GM19023 (cell line): Measurements from ENCODE around the gene PERCC1.

ENCODE experiments used
- ATAC-seq: cut with Tn5 transposase; IDR thresholded peaks from one replicate; pipeline ENCODE4 v1.9.1; 2021; ENCODE audit warnings: mild to moderate bottlenecking, moderate library complexity; ENCODE audit not compliant: unreplicated experiment

The PERCC1 gene

GRCh38 chr16:1430759-1431496 lies at the start of gene PERCC1:
TSS of gene PERCC1 (plus strand) at chr16:1431078. CDS start at chr16:1432594, 1,516 bp downstream.
- ATAC-seq: no peak

- no peak for ATAC-seq
Observed at GRCh38 chr16:1381612-1382406, 49.1 kb upstream of the PERCC1 start.

- ATAC-seq: no peak
Observed at GRCh38 chr16:1383556-1383955, 47.3 kb upstream of the PERCC1 start.

GRCh38 chr16:1385232-1385631 lies 45.6 kb upstream of the PERCC1 start:
- no peak for ATAC-seq

DNA sequence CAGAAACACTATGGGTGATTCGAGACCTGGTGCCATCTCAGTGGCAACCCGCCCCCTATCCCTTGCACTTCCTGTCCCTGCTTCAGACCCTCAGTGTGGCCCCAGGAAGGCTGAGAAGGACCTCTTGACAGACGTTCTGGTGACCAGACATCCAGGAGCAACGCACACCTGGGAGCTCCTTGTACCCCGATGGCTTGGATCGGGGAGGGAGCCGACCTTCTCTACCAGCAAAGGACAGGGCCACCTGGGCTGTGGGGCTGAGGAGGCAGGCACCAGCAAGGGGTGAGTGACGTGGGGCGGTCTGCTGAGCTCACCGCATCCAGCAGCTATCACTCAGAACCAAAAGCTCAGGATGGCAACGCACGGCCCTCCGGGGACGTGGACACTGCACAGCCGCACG lies 43.5 kb upstream of the PERCC1 start:
- no peak for ATAC-seq

- no peak for ATAC-seq
Observed at GRCh38 chr16:1389762-1390161, 41.1 kb upstream of the PERCC1 start.

- no peak for ATAC-seq
Observed at GRCh38 chr16:1390239-1390779, 40.6 kb upstream of the PERCC1 start.

GRCh38 chr16:1392826-1393225 lies 38.1 kb upstream of the PERCC1 start:
- ATAC-seq: no peak

- ATAC-seq: no peak
Observed at GRCh38 chr16:1393613-1394176, 37.2 kb upstream of the PERCC1 start.

- ATAC-seq: no peak
Observed at GRCh38 chr16:1394367-1394951, 36.4 kb upstream of the PERCC1 start.

GRCh38 chr16:1395444-1396031 lies 35.3 kb upstream of the PERCC1 start:
- ATAC-seq: no peak

DNA sequence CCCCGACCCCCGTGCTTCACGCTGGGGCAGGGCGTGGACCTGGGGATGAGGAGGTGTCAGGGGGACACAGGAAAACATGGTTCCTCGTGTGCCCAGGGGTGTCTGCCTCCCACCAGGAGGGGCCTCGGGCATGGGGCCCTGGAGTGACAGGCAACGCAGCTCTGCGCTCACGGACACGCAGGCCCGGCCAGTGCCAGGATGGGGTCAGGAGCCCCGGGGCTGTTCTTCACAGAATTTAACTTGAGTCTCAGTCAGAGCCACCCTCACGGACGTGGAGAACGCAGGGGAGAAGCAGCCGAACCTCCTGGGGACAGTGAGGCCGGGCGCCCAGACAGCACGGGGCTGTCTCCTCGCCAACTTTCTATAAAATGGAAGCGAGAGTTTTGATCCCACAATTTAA lies 33.1 kb upstream of the PERCC1 start:
- no peak for ATAC-seq

GRCh38 chr16:1398351-1398750 lies 32.5 kb upstream of the PERCC1 start:
- no peak for ATAC-seq

- ATAC-seq: no peak
Observed at GRCh38 chr16:1398826-1399581, 31.9 kb upstream of the PERCC1 start.

DNA sequence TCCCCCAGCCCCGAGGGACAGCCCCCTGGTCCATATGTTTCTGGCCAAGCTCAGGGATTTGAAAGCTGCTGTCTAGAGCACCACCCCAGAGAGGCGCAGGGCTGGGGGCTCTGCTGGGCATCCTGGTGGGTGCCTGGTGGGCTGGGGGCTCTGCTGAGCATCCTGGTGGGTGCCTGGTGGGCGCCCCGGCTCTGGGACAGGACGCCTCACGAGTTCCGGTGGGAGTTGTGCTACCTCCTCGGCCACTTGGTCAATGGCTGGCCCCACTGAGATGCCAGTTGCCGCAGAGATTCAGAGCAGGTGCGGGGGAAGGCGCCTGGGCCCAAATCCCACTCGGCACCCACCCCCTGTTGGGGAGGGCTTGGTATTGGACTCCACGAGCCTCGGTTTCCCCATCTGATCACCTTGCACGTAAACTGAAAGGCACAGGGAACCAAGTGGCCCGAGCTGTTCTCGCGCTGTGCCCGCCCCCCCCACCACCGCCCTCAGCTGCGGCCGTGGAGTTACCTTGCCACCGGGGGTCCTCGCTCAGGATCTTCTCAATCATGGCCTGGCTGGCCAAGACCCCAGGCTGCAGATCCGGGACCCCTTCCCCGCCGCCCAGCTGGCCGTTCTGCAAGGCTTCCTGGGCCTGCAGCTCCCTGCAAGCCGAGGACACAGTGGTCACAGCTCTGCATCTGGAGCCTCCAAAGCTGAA lies 29.7 kb upstream of the PERCC1 start:
- no peak for ATAC-seq

DNA sequence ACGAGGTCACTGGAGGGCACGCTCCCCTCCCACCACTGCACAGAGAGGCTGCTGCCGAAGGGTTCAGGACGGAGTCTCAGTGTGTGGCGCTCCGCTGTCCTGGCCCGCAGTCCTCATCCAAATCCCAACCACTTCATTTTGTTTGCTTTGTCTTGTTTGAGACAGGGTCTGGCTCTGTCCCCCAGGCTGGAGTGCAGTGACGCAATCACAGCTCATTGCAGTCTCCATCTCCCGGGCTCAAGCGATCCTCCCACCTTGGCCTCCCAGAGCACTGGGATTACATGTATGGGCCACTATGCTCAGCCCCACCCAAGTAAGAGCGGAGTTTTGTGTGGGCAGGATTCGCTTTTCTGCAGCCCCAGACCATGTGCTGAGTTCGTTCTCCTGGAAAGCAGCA lies 29.1 kb upstream of the PERCC1 start:
- no peak for ATAC-seq

DNA sequence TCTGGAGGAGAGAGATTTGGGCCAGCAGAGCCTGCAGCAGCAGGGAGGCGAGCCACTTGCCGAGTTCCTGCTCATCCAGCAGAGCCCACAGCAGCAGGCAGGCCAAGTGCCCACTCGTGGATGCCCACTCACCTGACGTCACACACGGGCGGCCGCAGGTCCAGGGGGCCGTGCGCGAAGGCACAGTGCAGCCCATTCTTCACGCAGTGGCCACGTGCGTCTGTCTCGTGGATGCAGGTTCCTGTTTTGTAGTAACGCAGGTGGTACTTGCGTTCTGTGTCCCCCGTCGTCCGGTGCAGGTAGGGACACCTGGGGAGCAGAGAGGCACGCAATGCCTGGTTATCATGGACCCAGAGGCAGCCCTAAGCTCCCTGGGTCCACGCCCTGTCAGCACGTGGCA lies 27.8 kb upstream of the PERCC1 start:
- ATAC-seq: no peak

DNA sequence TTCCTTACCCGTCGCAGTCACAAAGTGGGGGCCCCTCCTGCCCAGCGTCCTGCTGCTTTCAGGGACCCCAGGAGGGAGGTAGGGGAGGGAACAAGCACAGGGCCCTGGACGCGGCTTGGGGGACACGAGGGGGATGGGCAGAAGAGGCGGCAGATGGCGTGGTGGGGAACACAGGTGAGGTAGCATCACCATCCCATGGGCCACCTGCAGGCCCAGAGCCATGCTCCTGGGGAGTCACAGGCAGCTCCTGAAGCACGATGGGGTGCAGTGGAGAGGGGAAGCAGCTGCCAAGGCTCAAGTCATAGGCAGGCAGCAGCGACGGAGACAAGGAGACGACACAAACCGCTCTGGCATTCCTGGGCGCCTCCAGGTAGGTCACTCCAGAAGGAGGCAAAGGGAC lies 27.1 kb upstream of the PERCC1 start:
- ATAC-seq: no peak

DNA sequence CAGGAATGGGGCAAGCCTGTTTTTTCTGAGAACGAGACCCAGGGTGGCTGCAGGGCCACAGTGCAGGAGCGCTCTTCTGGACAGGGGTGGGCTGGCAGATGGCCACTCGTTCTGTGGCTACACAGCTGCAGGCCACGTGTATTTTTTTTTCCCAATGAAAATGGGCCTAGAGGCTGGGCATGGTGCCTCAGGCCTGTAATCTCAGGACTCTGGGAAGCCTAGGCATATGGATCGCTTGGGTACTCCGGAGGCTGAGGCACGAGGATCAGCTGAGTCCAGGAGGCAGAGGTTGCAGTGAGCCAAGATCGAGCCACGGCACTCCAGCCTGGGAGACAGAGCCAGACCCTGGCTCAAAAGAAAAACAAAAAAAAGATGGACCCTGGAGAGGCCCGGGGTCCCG lies 23.1 kb upstream of the PERCC1 start:
- ATAC-seq: no peak
